Tibial nerve (tissue), 4 donors: ENCODE measurements around the gene CCDC18.
"Not testable (repeated sequence)": the region's sequence is repeated elsewhere in the genome, so short reads cannot be mapped to it uniquely, and the experiment has no call there.

ENCODE experiments used
- EP300 ChIP-seq, 2 donors: sonication (generic); formaldehyde crosslinking; IDR thresholded peaks; one replicate each; pipeline ENCODE4 v1.6.1; 2017; ENCODE audit warnings: antibody characterized with exemption in 2 of 2, mild to moderate bottlenecking in 1 of 2
- POLR2A ChIP-seq, 2 donors: fragments of 450-650 bp; IDR thresholded peaks; one replicate each; pipeline ENCODE4 v1.6.1; 2017; ENCODE audit warnings: antibody characterized with exemption in 2 of 2, mild to moderate bottlenecking in 2 of 2, moderate library complexity in 2 of 2
- TF ChIP-seq, protein P1 (sequence below), 5 experiments: fragments of 200-600 bp in 3 of 5; fragments of 450-650 bp in 2 of 5; sonication (generic) in 3 of 5; IDR thresholded peaks; one replicate each; pipeline ENCODE4 v1.5.1; 2016 to 2019; ENCODE audit warnings: antibody characterized with exemption in 5 of 5, mild to moderate bottlenecking in 3 of 5, moderate library complexity in 2 of 5

GRCh38 chr1:93268888-93269287 is 88.4 kb downstream of the CCDC18 start:
- TF ChIP-seq, protein P1, sequence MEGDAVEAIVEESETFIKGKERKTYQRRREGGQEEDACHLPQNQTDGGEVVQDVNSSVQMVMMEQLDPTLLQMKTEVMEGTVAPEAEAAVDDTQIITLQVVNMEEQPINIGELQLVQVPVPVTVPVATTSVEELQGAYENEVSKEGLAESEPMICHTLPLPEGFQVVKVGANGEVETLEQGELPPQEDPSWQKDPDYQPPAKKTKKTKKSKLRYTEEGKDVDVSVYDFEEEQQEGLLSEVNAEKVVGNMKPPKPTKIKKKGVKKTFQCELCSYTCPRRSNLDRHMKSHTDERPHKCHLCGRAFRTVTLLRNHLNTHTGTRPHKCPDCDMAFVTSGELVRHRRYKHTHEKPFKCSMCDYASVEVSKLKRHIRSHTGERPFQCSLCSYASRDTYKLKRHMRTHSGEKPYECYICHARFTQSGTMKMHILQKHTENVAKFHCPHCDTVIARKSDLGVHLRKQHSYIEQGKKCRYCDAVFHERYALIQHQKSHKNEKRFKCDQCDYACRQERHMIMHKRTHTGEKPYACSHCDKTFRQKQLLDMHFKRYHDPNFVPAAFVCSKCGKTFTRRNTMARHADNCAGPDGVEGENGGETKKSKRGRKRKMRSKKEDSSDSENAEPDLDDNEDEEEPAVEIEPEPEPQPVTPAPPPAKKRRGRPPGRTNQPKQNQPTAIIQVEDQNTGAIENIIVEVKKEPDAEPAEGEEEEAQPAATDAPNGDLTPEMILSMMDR (IDR thresholded peaks at IDR 0.05): not testable (repeated sequence)
- not testable (repeated sequence) for TF ChIP-seq EP300, POLR2A (IDR thresholded peaks at IDR 0.05)
